Caco-2 (cell line): ENCODE results near the gene GRM6. TPM values are rescaled to one million over a fixed set of nuclear protein-coding genes. Genes with fewer than 3 reads are reported as not detected.

Experiments
- BruUV-seq: library from RNA; stranded (reverse); fragments of 400-500 nt; replicated peaks from 2 replicates; lab custom pipeline; 2021; lab: Mats Ljungman, UMichigan
- CTCF ChIA-PET: fragments of 300-600 bp; sonication (Branson Sonifier 250); formaldehyde crosslinking; loops from one replicate; lab custom pipeline; 2022; ENCODE audit warnings: antibody characterized with exemption; lab: Charles Lee
- POLR2A ChIA-PET: fragments of 300-600 bp; sonication (Branson Sonifier 250); formaldehyde crosslinking; loops from one replicate; lab custom pipeline; 2022; ENCODE audit warnings: antibody characterized with exemption; lab: Charles Lee
- DNase-seq, 2 experiments: peaks; one replicate each; pipeline versions ENCODE4 v3.0.0 to v3.0.0-alpha.2; 2020 to 2022
- H3K27me3 ChIP-seq: replicated peaks from 2 replicates; pipeline ENCODE4 v1.6.0; 2011; ENCODE audit warnings: low read length; ENCODE audit not compliant: control insufficient read depth, insufficient read depth
- H3K36me3 ChIP-seq: 2 replicates; pipeline ENCODE4 v1.5.1; 2011; ENCODE audit warnings: low read length; ENCODE audit not compliant: control insufficient read depth, insufficient read depth
- H3K4me1 ChIP-seq: fragments of 250-450 bp; sonication (Bioruptor Pico); 2 replicates; pipeline ENCODE4 v1.5.1; 2020; ENCODE audit warnings: mild to moderate bottlenecking
- H3K4me3 ChIP-seq: 2 replicates; pipeline ENCODE4 v1.5.1; 2011; ENCODE audit warnings: low read depth, mild to moderate bottlenecking, control low read depth, low read length
- H3K9me3 ChIP-seq: fragments of 250-450 bp; sonication (Bioruptor Pico); 2 replicates; pipeline ENCODE4 v1.5.1; 2020; ENCODE audit warnings: mild to moderate bottlenecking, moderate library complexity
- H3K27ac Mint-ChIP-seq: one replicate; pipeline ENCODE4 v1.8.0; 2022; ENCODE audit warnings: mixed read lengths; ENCODE audit not compliant: unreplicated experiment
- H3K27me3 Mint-ChIP-seq: one replicate; pipeline ENCODE4 v1.8.0; 2022; ENCODE audit warnings: mixed read lengths; ENCODE audit not compliant: insufficient read depth, unreplicated experiment
- H3K36me3 Mint-ChIP-seq: one replicate; pipeline ENCODE4 v1.8.0; 2022; ENCODE audit warnings: mild to moderate bottlenecking, mixed read lengths; ENCODE audit not compliant: insufficient read depth, unreplicated experiment
- H3K4me1 Mint-ChIP-seq: one replicate; pipeline ENCODE4 v1.8.0; 2022; ENCODE audit warnings: low read depth, mixed read lengths; ENCODE audit not compliant: unreplicated experiment
- H3K4me3 Mint-ChIP-seq: one replicate; pipeline ENCODE4 v1.8.0; 2022; ENCODE audit warnings: mild to moderate bottlenecking, moderate library complexity, mixed read lengths; ENCODE audit not compliant: unreplicated experiment
- H3K9me3 Mint-ChIP-seq: one replicate; pipeline ENCODE4 v1.8.0; 2022; ENCODE audit warnings: mixed read lengths; ENCODE audit not compliant: unreplicated experiment
- intact Hi-C: fragments of 100-400 bp; cut with micrococcal nuclease; formaldehyde crosslinking; loops from one replicate; pipeline ENCODE4 v1.10.0; 2022; ENCODE audit not compliant: unreplicated experiment
- total RNA-seq: library from RNA; stranded (reverse); gene quantifications from 2 replicates; pipeline ENCODE4 v1.2.3, GENCODE V29; 2022
- TF ChIP-seq, protein P1 (sequence below), 2 experiments: fragments of 200-600 bp in 1 of 2; IDR thresholded peaks; 1 replicate in 1 of 2; 2 replicates in 1 of 2; pipeline versions ENCODE4 v1.5.1 to v1.8.0; 2011 to 2022; ENCODE audit warnings: antibody characterized with exemption in 1 of 2, control low read depth in 1 of 2, inconsistent platforms in 1 of 2, low read depth in 1 of 2, low read length in 1 of 2, mild to moderate bottlenecking in 1 of 2, moderate library complexity in 1 of 2; ENCODE audit not compliant: insufficient read depth in 1 of 2, severe bottlenecking in 1 of 2, unreplicated experiment in 1 of 2

Gene GRM6
- total RNA-seq, 1 experiment from 2014 or later = not detected

DNA sequence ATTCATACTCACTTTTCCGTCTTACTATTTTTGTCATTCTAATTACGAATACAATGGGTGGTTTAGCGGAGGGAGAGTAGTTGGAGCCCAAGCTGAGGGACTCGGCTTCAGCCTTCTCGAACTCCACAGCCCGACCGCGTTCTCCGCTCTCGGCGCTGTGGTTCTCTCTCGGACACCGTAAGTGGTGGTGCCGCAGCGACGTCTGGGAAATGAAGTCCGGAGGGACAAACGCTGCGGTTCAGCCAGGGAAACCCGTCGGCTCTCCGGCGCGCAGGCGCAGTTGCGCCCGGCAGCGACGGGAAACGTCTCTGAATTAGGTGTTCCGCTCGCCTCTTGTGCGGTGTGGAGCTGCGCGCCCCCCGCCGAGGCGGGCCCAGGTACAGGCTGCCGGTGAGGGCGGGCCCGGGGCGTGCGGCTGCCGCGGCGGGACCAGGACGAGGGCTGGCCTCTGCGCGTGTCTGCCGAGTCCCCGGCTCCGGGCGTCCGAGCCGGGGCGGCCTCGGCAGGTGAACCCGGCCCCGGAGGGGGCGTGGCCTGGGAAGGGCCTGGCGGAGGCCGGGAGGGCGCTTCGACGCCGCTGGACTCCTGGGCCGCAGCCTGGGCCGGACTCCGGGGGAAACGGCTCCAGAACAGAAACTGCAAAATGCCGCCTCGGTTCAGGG, 28.5 kb upstream of the GRM6 start, which contains the start of gene ZNF879:
ZNF879 (plus strand) TSS at position 277 of the 662 bp plus-strand sequence. CDS start 1,201 bp downstream, outside the sequence.
- Mint-ChIP-seq H3K4me1 (no peaks in the 10 kb centered on the region), H3K9me3 (peaks cover 32% of the 10 kb centered on the region), H3K36me3 (peaks cover 19% of the 10 kb centered on the region), H3K4me3 (peak within 1 kb of the TSS; percentile 80), H3K27me3 (no peaks in the 10 kb centered on the region), H3K27ac (peak within 1 kb of the TSS; percentile 81)
- peak within 1 kb of the TSS; percentile 55 for H3K4me3 ChIP-seq
- peak; percentile 92 to 95 for DNase-seq
- CTCF ChIA-PET = no interaction called here
- POLR2A ChIA-PET = interaction anchor here (0.6 kb wide), 1 partner anchor 238 kb away, joined by 3 read pairs; no protein-coding TSS in a partner anchor
- intact Hi-C loops = no loop called here
- no peaks in the 10 kb centered on the region for H3K4me1 ChIP-seq
- H3K27me3 ChIP-seq = no peaks in the 10 kb centered on the region
- H3K36me3 ChIP-seq = peaks cover 2% of the 10 kb centered on the region; the same call in 1 of the 2 replicates
- no TSS peak for BruUV-seq
- TF ChIP-seq, protein P1, sequence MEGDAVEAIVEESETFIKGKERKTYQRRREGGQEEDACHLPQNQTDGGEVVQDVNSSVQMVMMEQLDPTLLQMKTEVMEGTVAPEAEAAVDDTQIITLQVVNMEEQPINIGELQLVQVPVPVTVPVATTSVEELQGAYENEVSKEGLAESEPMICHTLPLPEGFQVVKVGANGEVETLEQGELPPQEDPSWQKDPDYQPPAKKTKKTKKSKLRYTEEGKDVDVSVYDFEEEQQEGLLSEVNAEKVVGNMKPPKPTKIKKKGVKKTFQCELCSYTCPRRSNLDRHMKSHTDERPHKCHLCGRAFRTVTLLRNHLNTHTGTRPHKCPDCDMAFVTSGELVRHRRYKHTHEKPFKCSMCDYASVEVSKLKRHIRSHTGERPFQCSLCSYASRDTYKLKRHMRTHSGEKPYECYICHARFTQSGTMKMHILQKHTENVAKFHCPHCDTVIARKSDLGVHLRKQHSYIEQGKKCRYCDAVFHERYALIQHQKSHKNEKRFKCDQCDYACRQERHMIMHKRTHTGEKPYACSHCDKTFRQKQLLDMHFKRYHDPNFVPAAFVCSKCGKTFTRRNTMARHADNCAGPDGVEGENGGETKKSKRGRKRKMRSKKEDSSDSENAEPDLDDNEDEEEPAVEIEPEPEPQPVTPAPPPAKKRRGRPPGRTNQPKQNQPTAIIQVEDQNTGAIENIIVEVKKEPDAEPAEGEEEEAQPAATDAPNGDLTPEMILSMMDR (IDR thresholded peaks at IDR 0.05; ENCODE audit: insufficient read depth in 1 of 2, low read depth in 1 of 2, low read length in 1 of 2, severe bottlenecking in 1 of 2, unreplicated experiment in 1 of 2) = peak in 1 of 2 experiments; percentile 15
- peaks cover 12% of the 10 kb centered on the region; the same call in 1 of the 2 replicates for H3K9me3 ChIP-seq

- no peak overlapping the region for H3K4me3 ChIP-seq
- no TSS peak for BruUV-seq
These were observed 13.5 kb upstream of the GRM6 start for GRCh38 chr5:179008667-179009066.

GRCh38 chr5:179006564-179006963, 11.4 kb upstream of the GRM6 start:
- H3K36me3 Mint-ChIP-seq = no peaks in the 10 kb centered on the region
- no peak for DNase-seq
- H3K27me3 ChIP-seq = no peaks in the 10 kb centered on the region
- intact Hi-C loops = no loop called here
- H3K4me1 ChIP-seq = no peaks in the 10 kb centered on the region
- no peaks in the 10 kb centered on the region for H3K36me3 ChIP-seq
- BruUV-seq = no TSS peak
- no peaks in the 10 kb centered on the region for H3K27me3 Mint-ChIP-seq
- H3K4me3 ChIP-seq = no peak overlapping the region
- peaks cover 20% of the 10 kb centered on the region for H3K9me3 ChIP-seq
- no peak overlapping the region for H3K4me3 Mint-ChIP-seq
- no peaks in the 10 kb centered on the region for H3K4me1 Mint-ChIP-seq
- CTCF ChIA-PET = no interaction called here
- H3K27ac Mint-ChIP-seq = no peak overlapping the region
- H3K9me3 Mint-ChIP-seq = peaks cover 59% of the 10 kb centered on the region
- TF ChIP-seq, protein P1 (IDR thresholded peaks at IDR 0.05; ENCODE audit: insufficient read depth in 1 of 2, low read depth in 1 of 2, low read length in 1 of 2, severe bottlenecking in 1 of 2, unreplicated experiment in 1 of 2) = no peak
- POLR2A ChIA-PET = no interaction called here

More at GRCh38 chr5:179008667-179009066, 13.5 kb upstream of the GRM6 start:
- peaks cover 18% of the 10 kb centered on the region for H3K9me3 ChIP-seq
- ChIA-PET POLR2A (no interaction called here), CTCF (no interaction called here)
- H3K36me3 Mint-ChIP-seq = no peaks in the 10 kb centered on the region
- DNase-seq = no peak
- no peak overlapping the region for H3K27ac Mint-ChIP-seq
- intact Hi-C loops = no loop called here
- TF ChIP-seq, protein P1 (IDR thresholded peaks at IDR 0.05; ENCODE audit: insufficient read depth in 1 of 2, low read depth in 1 of 2, low read length in 1 of 2, severe bottlenecking in 1 of 2, unreplicated experiment in 1 of 2) = no peak
- no peaks in the 10 kb centered on the region for H3K36me3 ChIP-seq
- H3K4me1 Mint-ChIP-seq = no peaks in the 10 kb centered on the region
- H3K27me3 Mint-ChIP-seq = no peaks in the 10 kb centered on the region
- H3K4me3 Mint-ChIP-seq = no peak overlapping the region
- no peaks in the 10 kb centered on the region for H3K27me3 ChIP-seq
- no peaks in the 10 kb centered on the region for H3K4me1 ChIP-seq
- peaks cover 55% of the 10 kb centered on the region for H3K9me3 Mint-ChIP-seq
